OCI-LY3 (cell line): ENCODE data around the gene FLCN.

ENCODE experiments used
- EZH2phosphoT487 ChIP-seq: fragments of 200-600 bp; shearing (Covaris generic); IDR thresholded peaks from 2 replicates; pipeline ENCODE4 v1.6.1; 2018; ENCODE audit warnings: antibody characterized with exemption, mixed run types, low read depth
- TF ChIP-seq, protein P1 (sequence below): fragments of 200-600, 300-600 bp; sonication (generic); IDR thresholded peaks from 2 replicates; pipeline ENCODE4 v1.5.1; 2014; ENCODE audit warnings: antibody characterized with exemption, low read length, low read depth

GRCh38 chr17:17275971-17276370 lies 39.0 kb upstream of the FLCN start:
- no peak for TF ChIP-seq EZH2phosphoT487
- TF ChIP-seq, protein P1, sequence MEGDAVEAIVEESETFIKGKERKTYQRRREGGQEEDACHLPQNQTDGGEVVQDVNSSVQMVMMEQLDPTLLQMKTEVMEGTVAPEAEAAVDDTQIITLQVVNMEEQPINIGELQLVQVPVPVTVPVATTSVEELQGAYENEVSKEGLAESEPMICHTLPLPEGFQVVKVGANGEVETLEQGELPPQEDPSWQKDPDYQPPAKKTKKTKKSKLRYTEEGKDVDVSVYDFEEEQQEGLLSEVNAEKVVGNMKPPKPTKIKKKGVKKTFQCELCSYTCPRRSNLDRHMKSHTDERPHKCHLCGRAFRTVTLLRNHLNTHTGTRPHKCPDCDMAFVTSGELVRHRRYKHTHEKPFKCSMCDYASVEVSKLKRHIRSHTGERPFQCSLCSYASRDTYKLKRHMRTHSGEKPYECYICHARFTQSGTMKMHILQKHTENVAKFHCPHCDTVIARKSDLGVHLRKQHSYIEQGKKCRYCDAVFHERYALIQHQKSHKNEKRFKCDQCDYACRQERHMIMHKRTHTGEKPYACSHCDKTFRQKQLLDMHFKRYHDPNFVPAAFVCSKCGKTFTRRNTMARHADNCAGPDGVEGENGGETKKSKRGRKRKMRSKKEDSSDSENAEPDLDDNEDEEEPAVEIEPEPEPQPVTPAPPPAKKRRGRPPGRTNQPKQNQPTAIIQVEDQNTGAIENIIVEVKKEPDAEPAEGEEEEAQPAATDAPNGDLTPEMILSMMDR = no peak
